Measurements from ENCODE around the gene ATXN2.
A peak's percentile ranks its signal among the peaks of the same experiment; 100 is the strongest.
"Not testable (repeated sequence)": the region's sequence is repeated elsewhere in the genome, so short reads cannot be mapped to it uniquely, and the experiment has no call there.

Gene ATXN2

DNA sequence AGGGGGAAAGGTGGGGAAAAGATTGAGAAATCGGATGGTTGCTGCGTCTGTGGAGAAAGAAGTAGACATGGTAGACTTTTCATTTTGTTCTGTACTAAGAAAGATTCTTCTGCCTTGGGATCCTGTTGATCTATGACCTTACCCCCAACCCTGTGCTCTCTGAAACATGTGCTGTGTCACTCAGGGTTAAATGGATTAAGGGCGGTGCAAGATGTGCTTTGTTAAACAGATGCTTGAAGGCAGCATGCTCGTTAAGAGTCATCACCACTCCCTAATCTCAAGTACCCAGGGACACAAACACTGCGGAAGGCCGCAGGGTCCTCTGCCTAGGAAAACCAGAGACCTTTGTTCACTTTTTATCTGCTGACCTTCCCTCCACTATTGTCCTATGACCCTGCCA is 91.4 kb downstream of the ATXN2 start:
- not testable (repeated sequence) for H3K27me3 ChIP-seq (ENCODE audit: control insufficient read depth, insufficient read depth, low read length, poor library complexity, severe bottlenecking); H3K4me1 ChIP-seq (ENCODE audit: control insufficient read depth, insufficient read depth, low read length); H3K9me3 ChIP-seq (ENCODE audit: control insufficient read depth, low read length); H3K4me3 ChIP-seq (ENCODE audit: insufficient read depth, low read depth, low read length)
- peaks cover 19% of the 10 kb centered on the region for H3K36me3 ChIP-seq (ENCODE audit: control insufficient read depth, insufficient read depth, low read length)
- H3K27ac ChIP-seq (ENCODE audit: insufficient read depth, low read depth, low read length, poor library complexity, severe bottlenecking): peak overlapping the region; percentile 46
- WGBS, 2 experiments: 85 to 99% methylated on average over 4 of the region's 6 CpGs

DNA sequence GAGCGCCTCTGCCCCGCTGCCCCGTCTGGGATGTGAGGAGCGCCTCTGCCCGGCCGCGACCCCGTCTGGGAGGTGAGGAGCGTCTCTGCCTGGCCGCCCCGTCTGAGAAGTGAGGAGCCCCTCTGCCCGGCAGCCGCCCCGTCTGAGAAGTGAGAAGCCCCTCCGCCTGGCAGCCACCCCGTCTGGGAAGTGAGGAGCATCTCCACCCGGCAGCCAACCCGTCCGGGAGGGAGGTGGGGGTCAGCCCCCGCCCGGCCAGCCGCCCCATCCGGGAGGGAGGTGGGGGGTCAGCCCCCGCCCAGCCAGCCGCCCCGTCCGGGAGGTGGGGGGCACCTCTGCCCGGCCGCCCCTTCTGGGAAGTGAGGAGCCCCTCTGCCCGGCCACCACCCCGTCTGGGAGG is 91.9 kb downstream of the ATXN2 start:
- H3K36me3 ChIP-seq (ENCODE audit: control insufficient read depth, insufficient read depth, low read length): peaks cover 15% of the 10 kb centered on the region
- H3K27ac ChIP-seq (ENCODE audit: insufficient read depth, low read depth, low read length, poor library complexity, severe bottlenecking); H3K27me3 ChIP-seq (ENCODE audit: control insufficient read depth, insufficient read depth, low read length, poor library complexity, severe bottlenecking); H3K4me1 ChIP-seq (ENCODE audit: control insufficient read depth, insufficient read depth, low read length); H3K9me3 ChIP-seq (ENCODE audit: control insufficient read depth, low read length); H3K4me3 ChIP-seq (ENCODE audit: insufficient read depth, low read depth, low read length): not testable (repeated sequence)
- WGBS, 2 experiments: 94 to 95% methylated on average over 26 to 28 of the region's 31 CpGs

DNA sequence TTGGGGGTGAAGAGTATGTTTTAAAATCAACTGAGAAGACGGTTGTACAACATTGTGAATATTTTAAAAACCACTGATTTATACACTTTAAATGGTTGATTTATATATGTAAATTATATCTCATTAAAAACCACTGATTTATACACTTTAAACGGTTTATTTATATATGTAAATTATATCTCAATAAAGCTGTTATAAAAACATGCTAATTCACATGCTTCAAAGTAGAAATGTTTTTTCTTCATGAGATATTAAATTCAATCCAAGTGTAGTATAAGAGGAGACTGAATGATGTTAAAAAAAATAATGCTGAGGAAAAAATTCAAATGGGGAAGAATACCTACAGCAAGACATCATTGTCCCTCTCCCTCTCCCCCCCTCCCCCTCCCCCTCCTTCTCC is 92.9 kb downstream of the ATXN2 start:
- H3K9me3 ChIP-seq (ENCODE audit: control insufficient read depth, low read length): no peaks in the 10 kb centered on the region
- no peaks in the 10 kb centered on the region for H3K27me3 ChIP-seq (ENCODE audit: control insufficient read depth, insufficient read depth, low read length, poor library complexity, severe bottlenecking)
- no peaks in the 10 kb centered on the region for H3K4me1 ChIP-seq (ENCODE audit: control insufficient read depth, insufficient read depth, low read length)
- no peak overlapping the region for H3K27ac ChIP-seq (ENCODE audit: insufficient read depth, low read depth, low read length, poor library complexity, severe bottlenecking)
- no peak overlapping the region for H3K4me3 ChIP-seq (ENCODE audit: insufficient read depth, low read depth, low read length)
- peaks cover 11% of the 10 kb centered on the region for H3K36me3 ChIP-seq (ENCODE audit: control insufficient read depth, insufficient read depth, low read length)
- WGBS, 2 experiments: 80% methylated on average over 1 of the region's 2 CpGs; no CpG with 5 or more reads in 1 of the 2 experiments

DNA sequence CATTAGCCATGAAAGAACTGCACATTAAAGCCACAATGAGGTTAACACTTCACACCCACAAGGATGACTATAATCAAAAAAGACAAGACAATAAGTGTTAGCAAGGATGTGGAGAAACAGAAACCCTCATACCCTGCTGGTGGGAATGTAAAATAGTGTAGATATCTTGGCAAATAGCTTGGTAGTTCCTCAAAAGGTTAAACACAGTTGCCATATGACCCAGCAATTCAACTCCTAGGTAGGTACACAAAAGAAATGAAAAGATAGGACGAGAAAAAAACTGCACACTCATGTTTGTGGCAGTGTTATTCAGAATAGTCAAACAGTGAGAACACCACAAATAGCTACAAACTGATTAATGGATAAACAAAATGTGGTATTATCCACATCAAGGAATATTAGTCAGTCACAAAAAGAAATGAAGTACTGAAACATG is 93.5 kb downstream of the ATXN2 start:
- Histone ChIP-seq H3K4me3 (ENCODE audit: insufficient read depth, low read depth, low read length) (no peak overlapping the region), H3K27ac (ENCODE audit: insufficient read depth, low read depth, low read length, poor library complexity, severe bottlenecking) (no peak overlapping the region), H3K36me3 (ENCODE audit: control insufficient read depth, insufficient read depth, low read length) (peaks cover 11% of the 10 kb centered on the region), H3K4me1 (ENCODE audit: control insufficient read depth, insufficient read depth, low read length) (no peaks in the 10 kb centered on the region), H3K9me3 (ENCODE audit: control insufficient read depth, low read length) (no peaks in the 10 kb centered on the region), H3K27me3 (ENCODE audit: control insufficient read depth, insufficient read depth, low read length, poor library complexity, severe bottlenecking) (no peaks in the 10 kb centered on the region)
- 86 to 87% methylated on average over 1 of the region's 1 CpG for WGBS, 2 experiments

DNA sequence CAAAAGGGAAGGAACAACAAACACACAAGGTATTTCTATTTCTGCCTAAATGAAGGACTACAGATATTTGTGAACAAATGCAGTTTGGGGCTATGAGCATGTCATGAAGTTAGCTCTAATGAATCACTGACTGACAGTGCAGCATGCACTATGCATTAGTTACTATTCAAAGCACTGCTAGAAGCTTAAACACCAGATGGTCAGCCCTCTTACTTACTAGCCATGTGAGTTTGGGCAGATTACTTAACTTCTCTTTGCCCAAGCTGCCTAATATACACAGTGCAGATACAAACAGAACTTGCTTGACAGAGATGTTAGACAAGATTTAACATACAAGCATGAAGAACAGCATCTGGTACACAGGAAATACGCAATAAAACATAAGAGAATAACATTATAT is 96.0 kb downstream of the ATXN2 start:
- H3K36me3 ChIP-seq (ENCODE audit: control insufficient read depth, insufficient read depth, low read length): no peaks in the 10 kb centered on the region
- H3K27me3 ChIP-seq (ENCODE audit: control insufficient read depth, insufficient read depth, low read length, poor library complexity, severe bottlenecking): no peaks in the 10 kb centered on the region
- H3K9me3 ChIP-seq (ENCODE audit: control insufficient read depth, low read length): no peaks in the 10 kb centered on the region
- H3K4me1 ChIP-seq (ENCODE audit: control insufficient read depth, insufficient read depth, low read length): no peaks in the 10 kb centered on the region
- no peak overlapping the region for H3K27ac ChIP-seq (ENCODE audit: insufficient read depth, low read depth, low read length, poor library complexity, severe bottlenecking)
- H3K4me3 ChIP-seq (ENCODE audit: insufficient read depth, low read depth, low read length): no peak overlapping the region
- 100% methylated on average over 1 of the region's 1 CpG; no CpG with 5 or more reads in 1 of the 2 experiments for WGBS, 2 experiments

DNA sequence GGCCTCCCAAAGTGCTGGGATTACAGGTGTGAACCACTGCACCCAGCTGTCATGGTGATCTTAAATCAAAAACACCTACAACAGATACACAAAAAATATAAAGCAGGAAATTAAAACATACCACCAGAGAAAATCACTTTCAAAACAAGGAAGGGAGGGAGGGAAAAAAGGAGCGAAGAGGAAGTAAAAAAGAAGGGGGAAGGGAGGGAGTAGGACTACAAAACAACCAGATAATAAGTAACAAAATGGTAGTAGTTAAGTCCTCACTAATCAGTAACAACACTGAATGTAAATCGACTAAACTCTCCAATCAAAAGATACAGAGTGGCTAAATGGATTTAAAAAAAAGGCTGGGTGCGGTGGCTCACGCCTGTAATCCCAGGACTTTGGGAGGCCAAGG is 104.4 kb downstream of the ATXN2 start:
- peaks cover 3% of the 10 kb centered on the region for H3K36me3 ChIP-seq (ENCODE audit: control insufficient read depth, insufficient read depth, low read length)
- H3K4me3 ChIP-seq (ENCODE audit: insufficient read depth, low read depth, low read length): no peak overlapping the region
- H3K27ac ChIP-seq (ENCODE audit: insufficient read depth, low read depth, low read length, poor library complexity, severe bottlenecking): no peak overlapping the region
- no peaks in the 10 kb centered on the region for H3K4me1 ChIP-seq (ENCODE audit: control insufficient read depth, insufficient read depth, low read length)
- H3K27me3 ChIP-seq (ENCODE audit: control insufficient read depth, insufficient read depth, low read length, poor library complexity, severe bottlenecking): no peaks in the 10 kb centered on the region
- H3K9me3 ChIP-seq (ENCODE audit: control insufficient read depth, low read length): no peaks in the 10 kb centered on the region
- 91% methylated on average over 3 of the region's 4 CpGs for WGBS, 2 experiments

DNA sequence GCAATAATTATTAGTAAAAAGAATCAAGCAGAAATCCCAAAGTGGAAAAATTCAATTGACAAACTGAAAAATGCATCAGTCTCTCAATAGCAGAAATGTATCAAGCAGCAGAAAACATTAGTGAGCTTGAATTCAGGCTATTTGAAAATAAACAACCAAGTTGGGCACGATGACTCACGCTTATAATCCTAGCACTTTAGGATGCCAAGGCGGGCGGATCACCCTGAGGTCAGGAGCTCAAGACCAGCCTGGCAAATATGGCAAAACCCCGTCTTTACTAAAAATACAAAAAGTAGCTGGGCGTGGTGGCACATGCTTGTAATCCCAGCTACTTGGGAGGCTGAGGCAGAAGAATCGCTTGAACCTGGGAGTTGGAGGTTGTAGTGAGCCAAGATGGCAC is 106.1 kb downstream of the ATXN2 start:
- H3K9me3 ChIP-seq (ENCODE audit: control insufficient read depth, low read length); H3K4me3 ChIP-seq (ENCODE audit: insufficient read depth, low read depth, low read length); H3K36me3 ChIP-seq (ENCODE audit: control insufficient read depth, insufficient read depth, low read length); H3K27ac ChIP-seq (ENCODE audit: insufficient read depth, low read depth, low read length, poor library complexity, severe bottlenecking); H3K27me3 ChIP-seq (ENCODE audit: control insufficient read depth, insufficient read depth, low read length, poor library complexity, severe bottlenecking); H3K4me1 ChIP-seq (ENCODE audit: control insufficient read depth, insufficient read depth, low read length): not testable (repeated sequence)
- 94% methylated on average over 7 of the region's 7 CpGs for WGBS, 2 experiments

- WGBS, 2 experiments: no CpG with 5 or more reads among the region's 2 CpGs
- Histone ChIP-seq H3K36me3 (ENCODE audit: control insufficient read depth, insufficient read depth, low read length) (peaks cover 12% of the 10 kb centered on the region), H3K9me3 (ENCODE audit: control insufficient read depth, low read length) (no peaks in the 10 kb centered on the region), H3K27ac (ENCODE audit: insufficient read depth, low read depth, low read length, poor library complexity, severe bottlenecking) (no peak overlapping the region), H3K4me1 (ENCODE audit: control insufficient read depth, insufficient read depth, low read length) (no peaks in the 10 kb centered on the region), H3K4me3 (ENCODE audit: insufficient read depth, low read depth, low read length) (no peak overlapping the region), H3K27me3 (ENCODE audit: control insufficient read depth, insufficient read depth, low read length, poor library complexity, severe bottlenecking) (no peaks in the 10 kb centered on the region)
These were observed 110.3 kb downstream of the ATXN2 start for GRCh38 chr12:111488798-111489197.

- Histone ChIP-seq H3K36me3 (ENCODE audit: control insufficient read depth, insufficient read depth, low read length) (peaks cover 12% of the 10 kb centered on the region), H3K9me3 (ENCODE audit: control insufficient read depth, low read length) (no peaks in the 10 kb centered on the region), H3K27me3 (ENCODE audit: control insufficient read depth, insufficient read depth, low read length, poor library complexity, severe bottlenecking) (no peaks in the 10 kb centered on the region), H3K4me3 (ENCODE audit: insufficient read depth, low read depth, low read length) (no peak overlapping the region), H3K27ac (ENCODE audit: insufficient read depth, low read depth, low read length, poor library complexity, severe bottlenecking) (no peak overlapping the region), H3K4me1 (ENCODE audit: control insufficient read depth, insufficient read depth, low read length) (no peaks in the 10 kb centered on the region)
- 90 to 93% methylated on average over 4 of the region's 4 CpGs for WGBS, 2 experiments
These were observed 110.8 kb downstream of the ATXN2 start for GRCh38 chr12:111488271-111488670.

GRCh38 chr12:111482462-111482861 is 116.7 kb downstream of the ATXN2 start:
- H3K9me3 ChIP-seq (ENCODE audit: control insufficient read depth, low read length): no peaks in the 10 kb centered on the region
- WGBS, 2 experiments: 94 to 100% methylated on average over 2 of the region's 2 CpGs
- peaks cover 17% of the 10 kb centered on the region for H3K36me3 ChIP-seq (ENCODE audit: control insufficient read depth, insufficient read depth, low read length)

GRCh38 chr12:111471236-111471635 is 127.9 kb downstream of the ATXN2 start:
- 95 to 97% methylated on average over 2 of the region's 2 CpGs for WGBS, 2 experiments
- no peaks in the 10 kb centered on the region for H3K4me1 ChIP-seq (ENCODE audit: control insufficient read depth, insufficient read depth, low read length)
- peaks cover 6% of the 10 kb centered on the region for H3K36me3 ChIP-seq (ENCODE audit: control insufficient read depth, insufficient read depth, low read length)
- H3K27ac ChIP-seq (ENCODE audit: insufficient read depth, low read depth, low read length, poor library complexity, severe bottlenecking): no peak overlapping the region
- no peaks in the 10 kb centered on the region for H3K27me3 ChIP-seq (ENCODE audit: control insufficient read depth, insufficient read depth, low read length, poor library complexity, severe bottlenecking)
- H3K4me3 ChIP-seq (ENCODE audit: insufficient read depth, low read depth, low read length): no peak overlapping the region
- no peaks in the 10 kb centered on the region for H3K9me3 ChIP-seq (ENCODE audit: control insufficient read depth, low read length)

More at GRCh38 chr12:111482462-111482861, 116.7 kb downstream of the ATXN2 start:
- Histone ChIP-seq H3K27me3 (ENCODE audit: control insufficient read depth, insufficient read depth, low read length, poor library complexity, severe bottlenecking) (no peaks in the 10 kb centered on the region), H3K27ac (ENCODE audit: insufficient read depth, low read depth, low read length, poor library complexity, severe bottlenecking) (no peak overlapping the region), H3K4me1 (ENCODE audit: control insufficient read depth, insufficient read depth, low read length) (no peaks in the 10 kb centered on the region), H3K4me3 (ENCODE audit: insufficient read depth, low read depth, low read length) (no peak overlapping the region)

Measured in ectodermal cell (in vitro differentiated cells).